GM12872 (cell line): ENCODE measurements around the gene MTOR.

Experiments
- TF ChIP-seq, protein P1 (sequence below): IDR thresholded peaks from 3 replicates; pipeline ENCODE4 v1.5.1; 2011; ENCODE audit warnings: low read depth, mild to moderate bottlenecking, low read length, moderate library complexity; ENCODE audit not compliant: insufficient read depth

MTOR gene

DNA sequence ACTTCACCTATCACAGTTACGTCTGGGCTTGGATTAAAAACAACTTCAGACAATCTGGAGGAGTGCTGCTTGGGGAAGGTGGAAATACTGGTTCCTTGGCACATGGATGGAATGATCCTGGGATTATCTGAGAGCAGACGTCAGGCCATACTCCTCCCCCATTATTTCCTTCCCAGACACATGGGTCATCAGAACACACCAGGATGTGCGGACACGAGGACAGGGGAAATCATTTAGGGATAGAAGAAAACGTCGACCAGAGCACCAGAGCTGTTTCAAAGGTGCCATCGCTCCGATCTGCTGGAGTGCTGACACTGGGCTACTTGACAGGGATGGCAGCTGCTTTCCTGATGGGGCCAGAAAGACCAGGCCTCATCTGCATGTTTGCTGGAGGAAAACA lies 105.0 kb downstream of the MTOR start:
- TF ChIP-seq, protein P1, sequence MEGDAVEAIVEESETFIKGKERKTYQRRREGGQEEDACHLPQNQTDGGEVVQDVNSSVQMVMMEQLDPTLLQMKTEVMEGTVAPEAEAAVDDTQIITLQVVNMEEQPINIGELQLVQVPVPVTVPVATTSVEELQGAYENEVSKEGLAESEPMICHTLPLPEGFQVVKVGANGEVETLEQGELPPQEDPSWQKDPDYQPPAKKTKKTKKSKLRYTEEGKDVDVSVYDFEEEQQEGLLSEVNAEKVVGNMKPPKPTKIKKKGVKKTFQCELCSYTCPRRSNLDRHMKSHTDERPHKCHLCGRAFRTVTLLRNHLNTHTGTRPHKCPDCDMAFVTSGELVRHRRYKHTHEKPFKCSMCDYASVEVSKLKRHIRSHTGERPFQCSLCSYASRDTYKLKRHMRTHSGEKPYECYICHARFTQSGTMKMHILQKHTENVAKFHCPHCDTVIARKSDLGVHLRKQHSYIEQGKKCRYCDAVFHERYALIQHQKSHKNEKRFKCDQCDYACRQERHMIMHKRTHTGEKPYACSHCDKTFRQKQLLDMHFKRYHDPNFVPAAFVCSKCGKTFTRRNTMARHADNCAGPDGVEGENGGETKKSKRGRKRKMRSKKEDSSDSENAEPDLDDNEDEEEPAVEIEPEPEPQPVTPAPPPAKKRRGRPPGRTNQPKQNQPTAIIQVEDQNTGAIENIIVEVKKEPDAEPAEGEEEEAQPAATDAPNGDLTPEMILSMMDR = no peak

GRCh38 chr1:11156963-11157362 lies 105.4 kb downstream of the MTOR start:
- TF ChIP-seq, protein P1 = no peak

GRCh38 chr1:11156441-11156840 lies 105.9 kb downstream of the MTOR start:
- TF ChIP-seq, protein P1 = no peak

- TF ChIP-seq, protein P1 = no peak
Measured at GRCh38 chr1:11153184-11153583, 109.2 kb downstream of the MTOR start.

DNA sequence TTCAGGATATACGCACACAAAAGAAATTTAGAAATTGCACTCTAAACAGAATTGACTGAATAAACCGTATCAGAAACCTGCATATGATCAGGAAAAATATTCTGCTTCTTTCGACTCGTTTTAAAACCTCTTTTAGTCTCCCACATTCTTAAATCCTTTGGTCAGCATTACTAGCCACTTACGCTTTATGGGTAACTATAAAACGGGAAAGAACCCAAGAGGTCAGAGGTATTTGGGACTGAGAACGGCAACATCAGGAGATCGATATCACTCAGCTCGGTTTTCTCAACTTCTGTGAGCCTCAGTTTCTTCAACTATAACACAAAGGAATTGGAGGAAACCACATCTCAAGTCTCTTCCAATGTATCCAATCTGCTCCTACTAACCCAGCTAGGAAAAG lies 109.6 kb downstream of the MTOR start:
- TF ChIP-seq, protein P1 = no peak

GRCh38 chr1:11151826-11152612 lies 110.3 kb downstream of the MTOR start:
- TF ChIP-seq, protein P1 = no peak

GRCh38 chr1:11151114-11151513 lies 111.2 kb downstream of the MTOR start:
- TF ChIP-seq, protein P1 = no peak
